ENCODE results near the gene SYT3.

DNA sequence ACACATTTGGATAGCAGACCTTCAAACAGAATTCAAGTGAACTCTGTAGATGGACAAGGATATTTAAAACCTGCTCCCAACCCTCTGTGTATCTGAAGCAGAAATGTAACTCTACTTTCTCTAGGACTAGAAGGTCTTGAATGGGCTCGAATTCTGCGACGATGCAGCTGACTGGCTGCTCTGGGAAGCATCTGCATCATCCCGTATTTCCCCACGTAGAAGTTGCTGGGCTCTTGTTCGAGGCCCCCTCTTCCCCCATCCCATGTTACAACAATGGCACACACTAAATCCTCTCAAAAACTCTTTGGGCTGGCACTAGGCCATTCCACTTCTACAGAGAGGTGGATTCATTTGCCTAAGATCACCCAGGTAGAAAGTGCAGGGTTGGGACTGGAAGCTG lies 24.5 kb upstream of the SYT3 start:
- no peak for TF ChIP-seq CTCF (IDR thresholded peaks at IDR 0.05)
- no peak for TF ChIP-seq POLR2A (IDR thresholded peaks at IDR 0.05)

Data from sigmoid colon (tissue), 3 donors.